Heart right ventricle (tissue), 16 donors: ENCODE measurements around the gene NUP214. TPM values are rescaled to one million over a fixed set of nuclear protein-coding genes. Genes with fewer than 3 reads are reported as not detected.
"Not testable (repeated sequence)": the region's sequence is repeated elsewhere in the genome, so short reads cannot be mapped to it uniquely, and the experiment has no call there.

Experiments
- ATAC-seq, 8 donors: fragments of 200-7000 bp; cut with Tn5 transposase; one replicate each; pipeline ENCODE4 v1.9.1; 2020; ENCODE audit warnings: mild to moderate bottlenecking in 8 of 8, moderate library complexity in 8 of 8, moderate number of reproducible peaks in 1 of 8
- DNase-seq, 2 donors: peaks; one replicate each; pipeline ENCODE4 v3.0.0-alpha.2; 2020
- H3K27ac ChIP-seq, 10 donors: fragments of 200-600 bp; sonication (generic) in 2 of 10; one replicate each; pipeline versions ENCODE4 v1.5.0 to v1.8.0; 2020 to 2022; ENCODE audit warnings: mild to moderate bottlenecking in 3 of 10
- H3K27me3 ChIP-seq, 7 donors: fragments of 200-600 bp; one replicate each; pipeline ENCODE4 v1.8.0; 2021 to 2022; ENCODE audit warnings: mild to moderate bottlenecking in 2 of 7
- H3K36me3 ChIP-seq, 9 donors: fragments of 200-600 bp; sonication (generic) in 1 of 9; one replicate each; pipeline versions ENCODE4 v1.5.0 to v1.8.0; 2020 to 2022; ENCODE audit warnings: mild to moderate bottlenecking in 2 of 9
- H3K4me1 ChIP-seq, 9 donors: fragments of 200-600 bp; sonication (generic) in 1 of 9; one replicate each; pipeline versions ENCODE4 v1.5.0 to v1.8.0; 2020 to 2022; ENCODE audit warnings: mild to moderate bottlenecking in 4 of 9
- H3K4me3 ChIP-seq, 10 donors: fragments of 200-600 bp; sonication (generic) in 2 of 10; one replicate each; pipeline versions ENCODE4 v1.5.0 to v1.8.0; 2020 to 2022; ENCODE audit warnings: mild to moderate bottlenecking in 7 of 10, moderate library complexity in 2 of 10
- H3K9me3 ChIP-seq, 11 donors: fragments of 200-600 bp in 10 of 11; sonication (generic) in 2 of 11; one replicate each; pipeline versions ENCODE4 v1.5.0 to v1.8.0; 2013 to 2022; ENCODE audit warnings: mild to moderate bottlenecking in 2 of 11, control low read depth in 1 of 11, moderate library complexity in 1 of 11
- CTCF ChIP-seq, 9 donors: fragments of 200-600 bp; sonication (generic) in 2 of 9; IDR thresholded peaks; one replicate each; pipeline versions ENCODE4 v1.5.0 to v1.8.0; 2021 to 2022; ENCODE audit warnings: antibody characterized with exemption in 9 of 9, mild to moderate bottlenecking in 5 of 9, moderate library complexity in 1 of 9
- WGBS, 2 donors: extraction: QIAGEN DNeasy Blood & Tissue Kit; methylation state at CpG; one replicate each; pipeline ENCODE4 v1.1.7; 2013; ENCODE audit warnings: inconsistent platforms in 1 of 2; 5-methylcytosine and 5-hydroxymethylcytosine counted together
- intact Hi-C, 10 donors: fragments of 100-400 bp; cut with DNase I; formaldehyde crosslinking; loops; one replicate each; pipeline versions ENCODE4 v1.11.1 to v1.14.2; 2022
- polyA plus RNA-seq, 2 donors: library from polyadenylated mRNA; stranded (reverse); fragments of 200-250 nt; gene quantifications; one replicate each; pipeline ENCODE4 v1.2.3, GENCODE V29; 2013
- total RNA-seq, 10 donors: library from RNA; stranded (reverse); fragmentation: NEBNext Ultra II Directional in 3 of 10; extraction: Animal tissue kit (Norgen Biotek cat#: 25700) in 3 of 10; gene quantifications; one replicate each; pipeline versions ENCODE4 v1.2.1 to v1.2.4, GENCODE V29; 2021 to 2023
- donor health status: Arrhythmogenic right ventricular cardiomyopathy.
- donor health status: ischemic (EF 13 %, LVEDD 7.1; RV severe dilation, severe dysfunction).
- donor health status: healthy with polysubstance abuse.
- donor health status: DM: no; HTN: yes; CAD: no.
- donor health status: DM: no; HTN: no; CAD: no.
- donor health status: ischemic (EF 25% LVEDD 6.9; RV normal size, moderate dysfunction).
- donor health status: ischemic (EF 25% LVEDD 5.7; RV mildly dilated, moderate dysfunction).
- donor health status: healthy.
- donor health status: DM: yes; HTN: yes; CAD: no.
- donor health status: Ischemic cardiomyopathy.
- donor health status: ischemic (EF 35%, LVEDD 5.7; RV mildly dilated, moderate dysfunction).
- donor health status: nonischemic (EF 11% LVEDD 7.7; RV severe dilation, severe dysfunction).
- donor health status: DM: yes; HTN: yes; CAD: no.
- donor health status: PGD.
- donor health status: ischemic (EF 29% LVEDD 5.4; RV normal size, mild dysfunction).
- donor health status: nonischemic (EF 23%, LVEDD 6.1; RV moderate dilation, normal function).

The NUP214 gene
- total and polyA plus RNA-seq, 12 donors, result 13.8 to 27.1 (median 22.9) TPM

GRCh38 chr9:131240047-131240921, 114.9 kb downstream of the NUP214 start:
- intact Hi-C loops, result loop anchor here in 2 of 10 donors (5.0 to 10.0 kb wide), 2 partner anchors 95 to 97 kb away; no protein-coding TSS in a partner anchor
- no peaks in the 10 kb centered on the region for H3K27me3 ChIP-seq

GRCh38 chr9:131244331-131244730, 118.9 kb downstream of the NUP214 start:
- not testable (repeated sequence) for H3K27me3 ChIP-seq, H3K9me3 ChIP-seq, H3K4me3 ChIP-seq, ATAC-seq, H3K27ac ChIP-seq, H3K36me3 ChIP-seq, H3K4me1 ChIP-seq, DNase-seq
- 94 to 95% methylated on average over 5 of the region's 5 CpGs for WGBS, 2 donors
- intact Hi-C loops, result loop anchor here in 2 of 10 donors (5.0 to 10.0 kb wide), 2 partner anchors 90 to 93 kb away; no protein-coding TSS in a partner anchor

More at GRCh38 chr9:131240047-131240921, 114.9 kb downstream of the NUP214 start:
- H3K27ac ChIP-seq, result peak overlapping the region in 2 of 10 donors; percentile 10 to 95
- 85 to 87% methylated on average over 22 of the region's 22 CpGs for WGBS, 2 donors
- H3K9me3 ChIP-seq, result peaks cover 0 to 4% (median 0%) of the 10 kb centered on the region in 11 donors
- DNase-seq (no peak), ATAC-seq (no peak)
- peaks cover 0 to 5% (median 0%) of the 10 kb centered on the region in 9 donors for H3K36me3 ChIP-seq
- peaks cover 10 to 44% (median 38%) of the 10 kb centered on the region in 9 donors for H3K4me1 ChIP-seq
- TF ChIP-seq CTCF (IDR thresholded peaks at IDR 0.05), result no peak
- no peak overlapping the region for H3K4me3 ChIP-seq

- 71 to 91% methylated on average over 4 of the region's 4 CpGs for WGBS, 2 donors
- Histone ChIP-seq H3K9me3 (peaks cover 0 to 4% (median 0%) of the 10 kb centered on the region in 11 donors), H3K27me3 (no peaks in the 10 kb centered on the region), H3K4me1 (peaks cover 0 to 1% (median 0%) of the 10 kb centered on the region in 9 donors), H3K36me3 (no peaks in the 10 kb centered on the region), H3K27ac (no peak overlapping the region), H3K4me3 (no peak overlapping the region)
- intact Hi-C loops, result loop anchor here in 1 of 10 donors (10.0 kb wide), 1 partner anchor 88 kb away; no protein-coding TSS in a partner anchor
- no peak for ATAC-seq
- DNase-seq, result no peak
- no peak for TF ChIP-seq CTCF (IDR thresholded peaks at IDR 0.05)
Observed at GRCh38 chr9:131246618-131247017, 121.2 kb downstream of the NUP214 start.

GRCh38 chr9:131252120-131252519, 126.7 kb downstream of the NUP214 start:
- Histone ChIP-seq H3K4me3 (peak overlapping the region in 6 of 10 donors; percentile 18 to 58 (median 28)), H3K27me3 (no peaks in the 10 kb centered on the region), H3K36me3 (no peaks in the 10 kb centered on the region), H3K4me1 (peaks cover 10 to 52% (median 36%) of the 10 kb centered on the region in 9 donors), H3K27ac (peak overlapping the region in 4 of 10 donors; percentile 9 to 93 (median 42)), H3K9me3 (no peaks in the 10 kb centered on the region)
- no peak for TF ChIP-seq CTCF (IDR thresholded peaks at IDR 0.05)
- WGBS, 2 donors, result 86 to 92% methylated on average over 23 of the region's 23 CpGs
- no peak for DNase-seq
- no peak for ATAC-seq
- intact Hi-C loops, result no loop called here
